ENCODE measurements around the gene LRRK1.

DNA sequence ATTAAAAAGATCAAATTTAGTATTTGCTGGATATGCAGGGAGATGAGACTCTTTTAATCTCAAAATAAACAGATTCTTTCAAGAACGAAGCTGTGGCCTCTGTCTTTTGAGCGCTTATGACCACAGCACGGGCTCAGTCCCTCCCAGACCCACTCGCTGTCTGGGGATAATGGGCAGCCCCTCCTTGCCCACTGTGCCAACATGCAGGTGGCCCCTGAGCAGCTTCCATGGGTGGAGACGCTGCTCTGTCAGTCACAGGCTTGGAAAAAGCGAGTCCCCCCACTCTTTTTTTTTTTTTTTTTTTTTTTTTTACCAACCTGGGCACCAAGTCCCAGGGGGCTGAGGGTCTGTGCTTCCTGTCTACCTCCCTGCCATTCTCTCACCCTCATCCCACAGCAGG lies 150.9 kb downstream of the LRRK1 start:
- TF ChIP-seq, protein P1, sequence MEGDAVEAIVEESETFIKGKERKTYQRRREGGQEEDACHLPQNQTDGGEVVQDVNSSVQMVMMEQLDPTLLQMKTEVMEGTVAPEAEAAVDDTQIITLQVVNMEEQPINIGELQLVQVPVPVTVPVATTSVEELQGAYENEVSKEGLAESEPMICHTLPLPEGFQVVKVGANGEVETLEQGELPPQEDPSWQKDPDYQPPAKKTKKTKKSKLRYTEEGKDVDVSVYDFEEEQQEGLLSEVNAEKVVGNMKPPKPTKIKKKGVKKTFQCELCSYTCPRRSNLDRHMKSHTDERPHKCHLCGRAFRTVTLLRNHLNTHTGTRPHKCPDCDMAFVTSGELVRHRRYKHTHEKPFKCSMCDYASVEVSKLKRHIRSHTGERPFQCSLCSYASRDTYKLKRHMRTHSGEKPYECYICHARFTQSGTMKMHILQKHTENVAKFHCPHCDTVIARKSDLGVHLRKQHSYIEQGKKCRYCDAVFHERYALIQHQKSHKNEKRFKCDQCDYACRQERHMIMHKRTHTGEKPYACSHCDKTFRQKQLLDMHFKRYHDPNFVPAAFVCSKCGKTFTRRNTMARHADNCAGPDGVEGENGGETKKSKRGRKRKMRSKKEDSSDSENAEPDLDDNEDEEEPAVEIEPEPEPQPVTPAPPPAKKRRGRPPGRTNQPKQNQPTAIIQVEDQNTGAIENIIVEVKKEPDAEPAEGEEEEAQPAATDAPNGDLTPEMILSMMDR (IDR thresholded peaks at IDR 0.05): no peak
- TF ChIP-seq POLR2A (IDR thresholded peaks at IDR 0.05): no peak

Measured in thyroid gland (tissue), 4 donors.